Endothelial cell of umbilical vein (primary cell): Measurements from ENCODE around the gene SRSF2. TPM values are rescaled to one million over a fixed set of nuclear protein-coding genes. Genes with fewer than 3 reads are reported as not detected.

Experiments
- BruUV-seq: library from RNA; stranded (reverse); fragments of 400-500 nt; replicated peaks from 2 replicates; lab custom pipeline; 2021; lab: Mats Ljungman, UMichigan
- CTCF ChIA-PET: fragments of 300-600, 350-600 bp; sonication (Branson Sonifier 250); formaldehyde crosslinking; loops from one replicate; lab custom pipeline; 2021; ENCODE audit warnings: antibody characterized with exemption, inconsistent platforms; lab: Charles Lee
- POLR2A ChIA-PET: fragments of 300-600, 350-600 bp; sonication (Branson Sonifier 250); formaldehyde crosslinking; loops from one replicate; lab custom pipeline; 2021; ENCODE audit warnings: antibody characterized with exemption, inconsistent platforms; lab: Charles Lee
- DNase-seq: peaks from one replicate; pipeline ENCODE4 v3.0.0-alpha.2; 2011; ENCODE audit warnings: low read depth, low spot score
- FAIRE-seq: peaks from 2 replicates; lab custom pipeline; 2011; peaks lifted over from hg19 to GRCh38; lab: Jason Lieb, UNC
- H2AFZ ChIP-seq: 2 replicates; pipeline ENCODE4 v1.6.0; 2012; ENCODE audit warnings: low read depth, low read length, control low read depth, inconsistent platforms
- H3K27ac ChIP-seq: 2 replicates; pipeline ENCODE4 v1.5.1; 2011; ENCODE audit warnings: low read depth, mild to moderate bottlenecking, control low read depth, low read length, moderate library complexity; ENCODE audit not compliant: insufficient read depth
- H3K27me3 ChIP-seq, 2 experiments: 2 replicates each; pipeline versions ENCODE4 v1.6.0 to v1.6.1; 2011; ENCODE audit warnings: low read length in 2 of 2, mixed read lengths in 1 of 2; ENCODE audit not compliant: control insufficient read depth in 2 of 2, insufficient read depth in 2 of 2
- H3K36me3 ChIP-seq, 2 experiments: 2 replicates in 1 of 2; 3 replicates in 1 of 2; pipeline ENCODE4 v1.5.1; 2011; ENCODE audit warnings: low read length in 2 of 2, mild to moderate bottlenecking in 1 of 2, moderate library complexity in 1 of 2; ENCODE audit not compliant: control insufficient read depth in 2 of 2, insufficient read depth in 2 of 2; ENCODE audit errors: extremely low read depth in 1 of 2
- H3K4me1 ChIP-seq: 3 replicates; pipeline ENCODE4 v1.5.1; 2011; ENCODE audit warnings: mild to moderate bottlenecking, low read length; ENCODE audit not compliant: control insufficient read depth, insufficient read depth; ENCODE audit errors: extremely low read depth
- H3K4me2 ChIP-seq: 2 replicates; pipeline ENCODE4 v1.6.1; 2011; ENCODE audit warnings: low read length, control low read depth, mixed read lengths; ENCODE audit not compliant: insufficient read depth
- H3K4me3 ChIP-seq, 3 experiments: fragments of 200-600 bp in 1 of 3; sonication (generic), shearing (Covaris generic) in 1 of 3; replicated peaks in 1 of 3; 2 replicates each; pipeline ENCODE4 v1.5.1; 2011 to 2016; ENCODE audit warnings: control low read depth in 3 of 3, low read length in 3 of 3, mild to moderate bottlenecking in 2 of 3, inconsistent platforms in 1 of 3, low read depth in 1 of 3, moderate library complexity in 1 of 3; ENCODE audit not compliant: insufficient read depth in 1 of 3
- H3K79me2 ChIP-seq: 2 replicates; pipeline ENCODE4 v1.6.0; 2012; ENCODE audit warnings: low read length, inconsistent platforms; ENCODE audit not compliant: control insufficient read depth, insufficient read depth
- H3K9ac ChIP-seq: replicated peaks from 2 replicates; pipeline ENCODE3; 2011; ENCODE audit warnings: low read length, control low read depth; ENCODE audit not compliant: insufficient read depth; ENCODE audit errors: extremely low read depth
- H3K9me1 ChIP-seq: replicated peaks from 3 replicates; pipeline ENCODE4 v1.6.0; 2011; ENCODE audit warnings: mild to moderate bottlenecking, low read length; ENCODE audit not compliant: control insufficient read depth, insufficient read depth; ENCODE audit errors: extremely low read depth
- H3K9me3 ChIP-seq: replicated peaks from 2 replicates; pipeline ENCODE4 v1.5.1; 2012; ENCODE audit warnings: low read length, inconsistent platforms; ENCODE audit not compliant: control insufficient read depth, insufficient read depth
- H4K20me1 ChIP-seq: replicated peaks from 2 replicates; pipeline ENCODE3; 2011; ENCODE audit warnings: mild to moderate bottlenecking, low read length; ENCODE audit not compliant: control insufficient read depth, insufficient read depth; ENCODE audit errors: extremely low read depth
- CTCF ChIP-seq, 2 donors: IDR thresholded peaks; 1 replicate in 1 of 2; 2 replicates in 1 of 2; pipeline ENCODE4 v1.5.1; 2011; ENCODE audit warnings: low read length in 2 of 2, mild to moderate bottlenecking in 2 of 2, moderate library complexity in 2 of 2, control low read depth in 1 of 2, inconsistent platforms in 1 of 2, low read depth in 1 of 2; ENCODE audit not compliant: insufficient read depth in 1 of 2; ENCODE audit errors: extremely low read depth in 1 of 2
- EZH2 ChIP-seq: IDR thresholded peaks from 2 replicates; pipeline ENCODE4 v1.6.1; 2012; ENCODE audit warnings: borderline replicate concordance, low read depth, mild to moderate bottlenecking, moderate library complexity, low read length, inconsistent platforms; ENCODE audit not compliant: severe bottlenecking
- GATA2 ChIP-seq: IDR thresholded peaks from 2 replicates; pipeline ENCODE4 v1.7.0; 2011; ENCODE audit warnings: low read depth, mild to moderate bottlenecking, moderate library complexity, mixed read lengths, low read length; ENCODE audit not compliant: insufficient read length, insufficient read depth
- JUN ChIP-seq: IDR thresholded peaks from 2 replicates; pipeline ENCODE4 v1.6.1; 2011; ENCODE audit warnings: borderline replicate concordance, low read depth; ENCODE audit not compliant: insufficient read length, insufficient read depth
- MAX ChIP-seq: IDR thresholded peaks from 2 replicates; pipeline ENCODE4 v1.6.1; 2011; ENCODE audit not compliant: insufficient read depth, insufficient read length
- MYC ChIP-seq: IDR thresholded peaks from one replicate; pipeline ENCODE4 v1.6.1; 2011; ENCODE audit warnings: mild to moderate bottlenecking, low read depth, low read length
- POLR2A ChIP-seq: IDR thresholded peaks from 2 replicates; pipeline ENCODE4 v1.6.1; 2012; ENCODE audit warnings: low read depth, mild to moderate bottlenecking, control low read depth, low read length
- dilution Hi-C: fragments of 300-500 bp; cut with MboI; formaldehyde crosslinking; loops from one replicate; pipeline ENCODE4 v1.15.0; 2019; ENCODE audit warnings: low sequenced_read_pairs; ENCODE audit not compliant: extremely low pct_ligation_motif_present
- intact Hi-C: fragments of 100-400 bp; cut with micrococcal nuclease; formaldehyde crosslinking; loops from one replicate; pipeline ENCODE4 v1.10.0; 2022
- polyA plus RNA-seq, 4 experiments: library from polyadenylated mRNA; depleted of rRNA in 3 of 4; stranded (reverse) in 3 of 4; unstranded in 1 of 4; fragments of >200 nt; gene quantifications; 2 replicates each; pipeline versions ENCODE4 v1.2.1 to v1.2.3, GENCODE V29; 2011 to 2012; ENCODE audit warnings: missing spikeins in 1 of 4
- total RNA-seq: library from RNA; stranded (reverse); gene quantifications from 2 replicates; pipeline ENCODE4 v1.2.3, GENCODE V29; 2021

SRSF2 gene
- total and polyA plus RNA-seq, 2 donors (not counting 3 experiments of a cell fraction or from before 2014, with no cell fraction given), result 283 to 307 TPM

GRCh38 chr17:76716839-76717215 is 20.3 kb downstream of the SRSF2 start:
- H3K4me1 ChIP-seq, result peaks cover 7% of the 10 kb centered on the region
- H3K4me3 ChIP-seq, result no peak overlapping the region
- intact Hi-C loops, result loop anchor here (10.0 kb wide), 1 partner anchor 192 kb away; no protein-coding TSS in a partner anchor
- no peaks in the 10 kb centered on the region for H3K27me3 ChIP-seq
- POLR2A ChIA-PET, result no interaction called here
- peaks cover 21 to 41% of the 10 kb centered on the region in 2 experiments for H3K36me3 ChIP-seq
- dilution Hi-C loops, result no loop called here
- no peak overlapping the region for H3K4me2 ChIP-seq
- H4K20me1 ChIP-seq, result no peaks in the 10 kb centered on the region
- no peak for TF ChIP-seq GATA2
- TF ChIP-seq POLR2A, result no peak
- no peak for TF ChIP-seq JUN
- no peak for TF ChIP-seq CTCF (IDR thresholded peaks at IDR 0.05; ENCODE audit: extremely low read depth in 1 of 2, insufficient read depth in 1 of 2, low read depth in 1 of 2, low read length in 2 of 2)
- no peak for TF ChIP-seq MYC
- no peak for TF ChIP-seq MAX
- TF ChIP-seq EZH2, result no peak
- peak overlapping the region; percentile 55 for H3K27ac ChIP-seq
- no TSS peak for BruUV-seq
- CTCF ChIA-PET, result interaction anchor here (0.8 to 4.7 kb wide), 10 partner anchors 8 to 258 kb away, joined by 3 to 30 read pairs (median 4); partner anchors contain the start of genes JMJD6 and METTL23
- no peak overlapping the region for H3K9ac ChIP-seq
- FAIRE-seq, result no peak
- no peak overlapping the region for H2AFZ ChIP-seq
- H3K9me1 ChIP-seq, result no peaks in the 10 kb centered on the region
- no peaks in the 10 kb centered on the region for H3K9me3 ChIP-seq
- peaks cover 11% of the 10 kb centered on the region for H3K79me2 ChIP-seq
- DNase-seq, result no peak
